H9 (cell line): ENCODE data around the gene C1RL. TPM values are rescaled to one million over a fixed set of nuclear protein-coding genes. Genes with fewer than 3 reads are reported as not detected.

Source experiments
- DNase-seq: peaks from one replicate; pipeline ENCODE4 v3.0.0-alpha.2; 2017
- H2AFZ ChIP-seq: one replicate; pipeline ENCODE4 v1.6.1; 2013; ENCODE audit warnings: mild to moderate bottlenecking, low read length, control low read depth, moderate library complexity
- H2AK5ac ChIP-seq: 2 replicates; pipeline ENCODE4 v1.6.1; 2013; ENCODE audit warnings: low read length, control low read depth, mixed read lengths; ENCODE audit not compliant: insufficient read length
- H2BK120ac ChIP-seq: one replicate; pipeline ENCODE4 v1.6.1; 2013; ENCODE audit warnings: low read depth, mild to moderate bottlenecking, low read length, control low read depth, inconsistent platforms; ENCODE audit not compliant: poor library complexity, severe bottlenecking
- H2BK12ac ChIP-seq: 2 replicates; pipeline ENCODE4 v1.6.1; 2013; ENCODE audit warnings: low read length, control low read depth, mixed read lengths, low read depth; ENCODE audit not compliant: insufficient read length
- H2BK15ac ChIP-seq: 2 replicates; pipeline ENCODE4 v1.6.1; 2013; ENCODE audit warnings: low read depth, low read length, control low read depth
- H2BK20ac ChIP-seq: one replicate; pipeline ENCODE4 v1.6.1; 2013; ENCODE audit warnings: low read depth, mild to moderate bottlenecking, low read length, control low read depth, inconsistent platforms; ENCODE audit not compliant: poor library complexity, severe bottlenecking
- H2BK5ac ChIP-seq: 2 replicates; pipeline ENCODE4 v1.6.1; 2013; ENCODE audit warnings: low read length, control low read depth, mixed read lengths; ENCODE audit not compliant: insufficient read length
- H3K14ac ChIP-seq: 2 replicates; pipeline ENCODE4 v1.6.1; 2013; ENCODE audit warnings: low read length, control low read depth; ENCODE audit not compliant: insufficient read depth
- H3K18ac ChIP-seq: 2 replicates; pipeline ENCODE4 v1.6.1; 2013; ENCODE audit warnings: low read depth, mild to moderate bottlenecking, mixed read lengths, low read length, control low read depth; ENCODE audit not compliant: insufficient read length
- H3K23ac ChIP-seq: 2 replicates; pipeline ENCODE4 v1.6.1; 2013; ENCODE audit warnings: low read length, control low read depth, mixed read lengths, low read depth; ENCODE audit not compliant: insufficient read length
- H3K23me2 ChIP-seq: 2 replicates; pipeline ENCODE4 v1.6.1; 2013; ENCODE audit warnings: low read depth, mild to moderate bottlenecking, mixed read lengths, low read length, control low read depth; ENCODE audit not compliant: insufficient read length, poor library complexity, severe bottlenecking
- H3K27ac ChIP-seq: 2 replicates; pipeline ENCODE4 v1.5.1; 2013; ENCODE audit warnings: low read length, control low read depth, mixed read lengths, low read depth; ENCODE audit not compliant: insufficient read length
- H3K27me3 ChIP-seq: 2 replicates; pipeline ENCODE4 v1.6.1; 2013; ENCODE audit warnings: low read length, control low read depth, inconsistent platforms; ENCODE audit not compliant: insufficient read depth
- H3K4ac ChIP-seq: 2 replicates; pipeline ENCODE4 v1.6.1; 2013; ENCODE audit warnings: low read depth, mild to moderate bottlenecking, control low read depth, inconsistent platforms, low read length, moderate library complexity
- H3K4me1 ChIP-seq: 2 replicates; pipeline ENCODE4 v1.6.1; 2013; ENCODE audit warnings: low read length, control low read depth, inconsistent platforms; ENCODE audit not compliant: insufficient read depth
- H3K4me2 ChIP-seq: 2 replicates; pipeline ENCODE4 v1.6.1; 2013; ENCODE audit warnings: low read length, control low read depth, mixed read lengths; ENCODE audit not compliant: insufficient read length, insufficient read depth
- H3K56ac ChIP-seq: 2 replicates; pipeline ENCODE4 v1.6.1; 2013; ENCODE audit warnings: low read depth, mild to moderate bottlenecking, mixed read lengths, low read length, control low read depth; ENCODE audit not compliant: insufficient read length
- H3K79me1 ChIP-seq: 2 replicates; pipeline ENCODE4 v1.6.1; 2013; ENCODE audit warnings: low read depth, mild to moderate bottlenecking, moderate library complexity, low read length, control low read depth, inconsistent platforms; ENCODE audit not compliant: insufficient read depth, poor library complexity, severe bottlenecking
- H3K79me2 ChIP-seq: 2 replicates; pipeline ENCODE4 v1.6.1; 2013; ENCODE audit warnings: low read length, control low read depth, inconsistent platforms; ENCODE audit not compliant: insufficient read depth
- H3K9ac ChIP-seq: 2 replicates; pipeline ENCODE4 v1.6.1; 2013; ENCODE audit warnings: low read length, control low read depth, mixed read lengths; ENCODE audit not compliant: insufficient read length; ENCODE audit errors: extremely low read depth
- H3K9me3 ChIP-seq: one replicate; pipeline ENCODE4 v1.6.1; 2013; ENCODE audit warnings: low read depth, low read length, inconsistent platforms; ENCODE audit not compliant: control insufficient read depth
- H3T11ph ChIP-seq: one replicate; pipeline ENCODE4 v1.6.1; 2013; ENCODE audit warnings: mild to moderate bottlenecking, low read length, control low read depth, inconsistent platforms
- H4K20me1 ChIP-seq: one replicate; pipeline ENCODE4 v1.6.1; 2013; ENCODE audit not compliant: control insufficient read depth, insufficient read length, insufficient read depth
- H4K5ac ChIP-seq: 2 replicates; pipeline ENCODE4 v1.6.1; 2013; ENCODE audit warnings: low read depth, mild to moderate bottlenecking, mixed read lengths, low read length, control low read depth; ENCODE audit not compliant: insufficient read length
- H4K8ac ChIP-seq: replicated peaks from 2 replicates; pipeline ENCODE4 v1.6.1; 2013; ENCODE audit warnings: low read length, control low read depth, mixed read lengths, low read depth; ENCODE audit not compliant: insufficient read length
- H4K91ac ChIP-seq: 2 replicates; pipeline ENCODE4 v1.6.1; 2013; ENCODE audit warnings: low read depth, mild to moderate bottlenecking, moderate library complexity, mixed read lengths, low read length, control low read depth; ENCODE audit not compliant: insufficient read length
- H3K27ac Mint-ChIP-seq, 3 experiments: 2 replicates in 2 of 3; 3 replicates in 1 of 3; pipeline ENCODE4 v1.8.0; 2020 to 2021; ENCODE audit warnings: mixed read lengths in 3 of 3, mild to moderate bottlenecking in 1 of 3, moderate library complexity in 1 of 3
- H3K27me3 Mint-ChIP-seq: 2 replicates; pipeline ENCODE4 v1.8.0; 2021; ENCODE audit warnings: low read depth, mild to moderate bottlenecking, moderate library complexity, mixed read lengths
- H3K36me3 Mint-ChIP-seq, 3 experiments: 2 replicates in 2 of 3; 3 replicates in 1 of 3; pipeline ENCODE4 v1.8.0; 2020 to 2021; ENCODE audit warnings: low read depth in 3 of 3, mixed read lengths in 3 of 3; ENCODE audit not compliant: insufficient read depth in 1 of 3
- H3K4me1 Mint-ChIP-seq, 2 experiments: 2 replicates each; pipeline ENCODE4 v1.8.0; 2020; ENCODE audit warnings: mixed read lengths in 2 of 2
- H3K4me3 Mint-ChIP-seq, 2 experiments: 2 replicates in 1 of 2; 3 replicates in 1 of 2; pipeline ENCODE4 v1.8.0; 2020 to 2021; ENCODE audit warnings: mild to moderate bottlenecking in 2 of 2, mixed read lengths in 2 of 2, moderate library complexity in 1 of 2
- H3K9me3 Mint-ChIP-seq, 2 experiments: 2 replicates in 1 of 2; 3 replicates in 1 of 2; pipeline ENCODE4 v1.8.0; 2020; ENCODE audit warnings: mild to moderate bottlenecking in 2 of 2, mixed read lengths in 2 of 2, moderate library complexity in 1 of 2
- CTCF ChIP-seq: fragments of 200-600 bp; sonication (generic); conservative IDR thresholded peaks from 3 replicates; pipeline ENCODE4 v1.8.0; 2021; ENCODE audit warnings: antibody characterized with exemption, mild to moderate bottlenecking
- WGBS: extraction: QIAGEN DNeasy Blood & Tissue Kit; methylation state at CpG from one replicate; pipeline ENCODE4 v1.1.7; 2013; ENCODE audit warnings: missing lambda C conversion rate, low lambda C conversion rate, mixed read lengths; ENCODE audit not compliant: insufficient read length; ENCODE audit errors: extremely low coverage; 5-methylcytosine and 5-hydroxymethylcytosine counted together
- total RNA-seq: library from RNA; stranded (reverse); gene quantifications from 2 replicates; pipeline ENCODE4 v1.2.1, GENCODE V29; 2021

C1RL gene
- total RNA-seq, 1 experiment from 2014 or later = 15.1 TPM

DNA sequence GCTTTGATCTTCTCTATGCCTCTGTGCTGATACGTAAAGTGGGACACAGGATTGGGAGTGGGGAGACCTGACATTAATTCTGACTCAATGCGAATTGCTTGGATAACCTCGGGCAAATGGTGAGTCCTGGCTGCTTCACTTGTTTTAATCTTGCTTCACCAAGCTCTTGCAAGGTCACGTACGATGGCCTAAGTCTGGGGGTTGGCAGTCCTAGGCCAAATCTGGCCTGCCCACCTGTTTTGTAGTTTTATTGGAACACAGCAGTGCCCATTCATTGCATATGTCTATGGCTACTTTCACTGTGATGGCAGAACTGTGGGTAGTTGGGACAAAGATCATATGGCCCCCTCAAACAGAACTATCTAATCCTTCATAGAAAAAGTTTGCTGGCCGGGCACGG, 34.5 kb upstream of the C1RL start:
- no peaks in the 10 kb centered on the region for H3K79me2 ChIP-seq
- no peaks in the 10 kb centered on the region; the same call in 1 of the 2 replicates for H3K27me3 Mint-ChIP-seq
- H3K27ac Mint-ChIP-seq = no peak overlapping the region
- no peak overlapping the region for H2AFZ ChIP-seq
- H2AK5ac ChIP-seq = no peak overlapping the region
- H2BK120ac ChIP-seq = no peak overlapping the region
- peaks cover 6 to 41% (median 22%) of the 10 kb centered on the region in 3 experiments for H3K36me3 Mint-ChIP-seq
- no peak overlapping the region for H3T11ph ChIP-seq
- no peaks in the 10 kb centered on the region for H3K27me3 ChIP-seq
- no peak overlapping the region for H4K8ac ChIP-seq
- no peak overlapping the region for H3K4ac ChIP-seq
- WGBS = no CpG with 5 or more reads among the region's 7 CpGs
- H3K56ac ChIP-seq = no peak overlapping the region
- H3K23me2 ChIP-seq = no peaks in the 10 kb centered on the region
- no peak for DNase-seq
- no peaks in the 10 kb centered on the region for H3K79me1 ChIP-seq
- no peak overlapping the region for H3K14ac ChIP-seq
- H3K23ac ChIP-seq = no peak overlapping the region
- H2BK5ac ChIP-seq = no peak overlapping the region
- H4K20me1 ChIP-seq = no peaks in the 10 kb centered on the region
- no peak overlapping the region for H3K4me3 Mint-ChIP-seq
- H3K9ac ChIP-seq = no peak overlapping the region
- no peak overlapping the region for H3K27ac ChIP-seq
- H2BK20ac ChIP-seq = no peak overlapping the region
- no peak overlapping the region for H2BK15ac ChIP-seq
- H3K18ac ChIP-seq = no peak overlapping the region
- no peak overlapping the region for H4K91ac ChIP-seq
- no peak overlapping the region for H4K5ac ChIP-seq
- TF ChIP-seq CTCF = no peak
- no peaks in the 10 kb centered on the region for H3K4me1 ChIP-seq
- no peak overlapping the region for H2BK12ac ChIP-seq
- H3K4me2 ChIP-seq = no peak overlapping the region
- no peaks in the 10 kb centered on the region for H3K4me1 Mint-ChIP-seq
- H3K9me3 Mint-ChIP-seq = no peaks in the 10 kb centered on the region
- no peaks in the 10 kb centered on the region for H3K9me3 ChIP-seq
